HG02870 (cell line): ENCODE measurements around the gene GDNF.
A peak's percentile ranks its signal among the peaks of the same experiment; 100 is the strongest.
"Not testable (repeated sequence)": the region's sequence is repeated elsewhere in the genome, so short reads cannot be mapped to it uniquely, and the experiment has no call there.

Experiments used
- ATAC-seq: cut with Tn5 transposase; IDR thresholded peaks from one replicate; pipeline ENCODE4 v1.9.1; 2021; ENCODE audit warnings: mild to moderate bottlenecking, moderate library complexity; ENCODE audit not compliant: unreplicated experiment

GDNF gene

GRCh38 chr5:37823433-37824152, 16.2 kb downstream of the GDNF start:
- ATAC-seq: no peak

- no peak for ATAC-seq
These were observed 23.0 kb downstream of the GDNF start for GRCh38 chr5:37816883-37817282.

- ATAC-seq: no peak
These were observed 23.5 kb downstream of the GDNF start for GRCh38 chr5:37816331-37816730.

GRCh38 chr5:37815913-37816312, 23.9 kb downstream of the GDNF start:
- ATAC-seq: no peak

GRCh38 chr5:37814699-37815098, 25.1 kb downstream of the GDNF start:
- ATAC-seq: peak; percentile 52

- ATAC-seq: no peak
These were observed 27.5 kb downstream of the GDNF start for GRCh38 chr5:37812365-37812764.

- no peak for ATAC-seq
These were observed 28.0 kb downstream of the GDNF start for GRCh38 chr5:37811866-37812265.

GRCh38 chr5:37810311-37810710, 29.5 kb downstream of the GDNF start:
- no peak for ATAC-seq

- ATAC-seq: no peak
These were observed 30.9 kb downstream of the GDNF start for GRCh38 chr5:37808945-37809344.

- ATAC-seq: no peak
These were observed 32.1 kb downstream of the GDNF start for GRCh38 chr5:37807621-37808301.

GRCh38 chr5:37807015-37807414, 32.8 kb downstream of the GDNF start:
- ATAC-seq: no peak

GRCh38 chr5:37806476-37806875, 33.4 kb downstream of the GDNF start:
- no peak for ATAC-seq

GRCh38 chr5:37806016-37806415, 33.8 kb downstream of the GDNF start:
- no peak for ATAC-seq

GRCh38 chr5:37804401-37804800, 35.4 kb downstream of the GDNF start:
- ATAC-seq: no peak

GRCh38 chr5:37803487-37803886, 36.4 kb downstream of the GDNF start:
- ATAC-seq: no peak

GRCh38 chr5:37801521-37801920, 38.3 kb downstream of the GDNF start:
- ATAC-seq: no peak

GRCh38 chr5:37799865-37800421, 39.9 kb downstream of the GDNF start:
- no peak for ATAC-seq

GRCh38 chr5:37796435-37796834, 43.4 kb downstream of the GDNF start:
- not testable (repeated sequence) for ATAC-seq

- ATAC-seq: not testable (repeated sequence)
These were observed 44.5 kb downstream of the GDNF start for GRCh38 chr5:37795292-37795691.

GRCh38 chr5:37792975-37793631, 46.7 kb downstream of the GDNF start:
- no peak for ATAC-seq

GRCh38 chr5:37791321-37791720, 48.5 kb downstream of the GDNF start:
- no peak for ATAC-seq

- no peak for ATAC-seq
These were observed 49.9 kb downstream of the GDNF start for GRCh38 chr5:37789991-37790390.
